ENCODE data around the gene SHROOM3. TPM values are rescaled to one million over a fixed set of nuclear protein-coding genes. Genes with fewer than 3 reads are reported as not detected.

The SHROOM3 gene
- total RNA-seq, 2 donors from 2014 or later = 56.7 to 96.0 TPM

DNA sequence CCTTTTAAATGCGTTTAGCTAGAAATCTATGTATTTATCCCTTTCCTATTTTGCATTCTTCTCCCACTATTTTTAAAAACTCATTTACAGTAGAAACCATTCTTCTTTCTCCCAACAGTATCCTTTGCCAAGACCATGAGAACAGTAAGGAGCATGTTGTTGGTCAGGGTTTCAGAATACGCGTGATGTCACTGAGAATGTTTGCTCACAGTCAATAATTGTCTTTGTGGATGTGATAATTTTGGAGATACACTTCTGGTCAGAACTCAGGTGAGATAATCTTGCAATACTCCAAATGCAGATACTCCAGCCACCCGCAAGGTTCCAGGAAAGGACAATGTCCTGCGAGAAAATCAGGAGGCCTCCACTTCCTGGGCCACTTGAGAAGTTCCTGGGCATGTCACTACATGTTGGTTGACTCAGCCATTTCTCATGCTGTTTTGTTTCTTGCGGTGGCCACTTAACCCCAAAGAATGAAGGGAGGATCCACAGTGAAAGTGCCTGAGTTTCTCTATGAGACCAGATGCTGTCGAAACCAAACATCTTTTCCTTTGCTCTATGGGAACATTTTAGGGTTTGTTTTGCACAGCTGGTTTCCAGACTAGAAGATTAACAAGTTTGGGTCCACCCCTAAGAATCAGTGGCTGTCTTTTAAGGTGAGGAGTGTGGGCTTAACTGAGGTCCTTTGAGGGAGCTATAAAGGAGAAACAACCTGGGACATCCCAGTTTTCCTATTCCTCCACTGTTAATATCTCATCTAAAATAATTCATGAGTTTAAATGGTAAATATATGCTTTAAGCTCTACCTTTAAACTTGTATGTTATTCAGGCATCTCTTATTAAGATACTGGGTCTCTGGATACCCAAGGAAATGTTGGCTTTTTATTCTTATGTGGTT lies 346.9 kb downstream of the SHROOM3 start:
- TF ChIP-seq POLR2A (IDR thresholded peaks at IDR 0.05) = no peak
- TF ChIP-seq, protein P1, sequence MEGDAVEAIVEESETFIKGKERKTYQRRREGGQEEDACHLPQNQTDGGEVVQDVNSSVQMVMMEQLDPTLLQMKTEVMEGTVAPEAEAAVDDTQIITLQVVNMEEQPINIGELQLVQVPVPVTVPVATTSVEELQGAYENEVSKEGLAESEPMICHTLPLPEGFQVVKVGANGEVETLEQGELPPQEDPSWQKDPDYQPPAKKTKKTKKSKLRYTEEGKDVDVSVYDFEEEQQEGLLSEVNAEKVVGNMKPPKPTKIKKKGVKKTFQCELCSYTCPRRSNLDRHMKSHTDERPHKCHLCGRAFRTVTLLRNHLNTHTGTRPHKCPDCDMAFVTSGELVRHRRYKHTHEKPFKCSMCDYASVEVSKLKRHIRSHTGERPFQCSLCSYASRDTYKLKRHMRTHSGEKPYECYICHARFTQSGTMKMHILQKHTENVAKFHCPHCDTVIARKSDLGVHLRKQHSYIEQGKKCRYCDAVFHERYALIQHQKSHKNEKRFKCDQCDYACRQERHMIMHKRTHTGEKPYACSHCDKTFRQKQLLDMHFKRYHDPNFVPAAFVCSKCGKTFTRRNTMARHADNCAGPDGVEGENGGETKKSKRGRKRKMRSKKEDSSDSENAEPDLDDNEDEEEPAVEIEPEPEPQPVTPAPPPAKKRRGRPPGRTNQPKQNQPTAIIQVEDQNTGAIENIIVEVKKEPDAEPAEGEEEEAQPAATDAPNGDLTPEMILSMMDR (IDR thresholded peaks at IDR 0.05) = no peak
- DNase-seq (no peak), ATAC-seq (no peak)
- Histone ChIP-seq H3K9me3 (no peaks in the 10 kb centered on the region), H3K4me1 (no peaks in the 10 kb centered on the region), H3K4me3 (no peak overlapping the region), H3K36me3 (replicated peaks in 1 of 2; ENCODE audit: insufficient read depth in 1 of 2, low read depth in 2 of 2) (peaks cover 0 to 3% of the 10 kb centered on the region in 2 donors), H3K27me3 (no peaks in the 10 kb centered on the region), H3K27ac (no peak overlapping the region)
- WGBS, 2 donors = 89 to 90% methylated on average over 7 of the region's 7 CpGs
- intact Hi-C loops (cut with DNase I) = no loop called here

DNA sequence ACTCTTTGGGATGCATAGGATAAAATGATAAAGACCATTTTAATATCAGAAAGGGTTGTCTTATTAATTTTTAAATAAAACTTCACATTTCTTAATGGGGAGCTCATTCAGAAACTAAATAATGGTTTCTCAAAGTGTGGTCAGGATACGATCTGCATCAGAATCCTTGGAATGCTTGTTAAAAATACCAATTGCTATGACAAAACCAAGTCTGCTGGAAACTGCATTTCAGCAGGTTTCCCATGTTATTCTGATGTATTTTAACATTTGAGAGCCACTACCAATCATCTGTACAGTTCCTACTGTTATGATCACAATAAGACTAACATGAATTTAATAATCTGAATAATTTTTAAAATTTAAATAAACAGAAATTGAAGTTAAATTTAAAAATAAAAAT lies 347.8 kb downstream of the SHROOM3 start:
- H3K9me3 ChIP-seq = no peaks in the 10 kb centered on the region
- intact Hi-C loops (cut with DNase I) = no loop called here
- H3K36me3 ChIP-seq (replicated peaks in 1 of 2; ENCODE audit: insufficient read depth in 1 of 2, low read depth in 2 of 2) = peaks cover 0 to 3% of the 10 kb centered on the region in 2 donors
- H3K4me1 ChIP-seq = no peaks in the 10 kb centered on the region
- TF ChIP-seq, protein P1 (IDR thresholded peaks at IDR 0.05) = no peak
- TF ChIP-seq POLR2A (IDR thresholded peaks at IDR 0.05) = no peak
- H3K27me3 ChIP-seq = no peaks in the 10 kb centered on the region
- no peak for DNase-seq
- H3K4me3 ChIP-seq = no peak overlapping the region
- no peak overlapping the region for H3K27ac ChIP-seq
- ATAC-seq = no peak
- 69 to 82% methylated on average over 1 of the region's 1 CpG for WGBS, 2 donors

DNA sequence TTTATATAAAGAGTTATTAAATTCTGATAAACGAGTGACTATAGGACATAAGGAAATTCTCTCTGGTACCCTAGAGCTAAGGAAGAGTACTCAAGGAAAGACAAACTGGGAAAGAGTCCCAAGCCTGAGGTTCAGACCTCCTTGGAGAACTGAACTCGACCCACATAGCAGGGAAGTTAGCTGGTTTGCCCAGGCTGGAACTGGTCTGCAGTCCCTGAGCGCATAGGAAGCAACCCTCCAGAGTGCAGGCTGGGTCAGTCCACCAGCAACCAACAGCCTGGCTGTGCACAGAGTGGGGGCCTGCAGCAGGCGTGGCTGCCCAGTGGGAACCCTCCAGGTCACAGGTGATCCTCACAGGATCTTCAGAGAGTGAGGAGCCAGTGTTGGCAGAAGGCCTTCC lies 348.8 kb downstream of the SHROOM3 start:
- Histone ChIP-seq H3K4me3 (no peak overlapping the region), H3K27ac (no peak overlapping the region), H3K36me3 (replicated peaks in 1 of 2; ENCODE audit: insufficient read depth in 1 of 2, low read depth in 2 of 2) (peaks cover 0 to 3% of the 10 kb centered on the region in 2 donors), H3K27me3 (no peaks in the 10 kb centered on the region), H3K9me3 (no peaks in the 10 kb centered on the region), H3K4me1 (no peaks in the 10 kb centered on the region)
- DNase-seq (no peak), ATAC-seq (peak; percentile 15)
- 80 to 89% methylated on average over 3 to 4 of the region's 4 CpGs for WGBS, 2 donors
- intact Hi-C loops (cut with DNase I) = no loop called here
- TF ChIP-seq, protein P1 (IDR thresholded peaks at IDR 0.05) = no peak

DNA sequence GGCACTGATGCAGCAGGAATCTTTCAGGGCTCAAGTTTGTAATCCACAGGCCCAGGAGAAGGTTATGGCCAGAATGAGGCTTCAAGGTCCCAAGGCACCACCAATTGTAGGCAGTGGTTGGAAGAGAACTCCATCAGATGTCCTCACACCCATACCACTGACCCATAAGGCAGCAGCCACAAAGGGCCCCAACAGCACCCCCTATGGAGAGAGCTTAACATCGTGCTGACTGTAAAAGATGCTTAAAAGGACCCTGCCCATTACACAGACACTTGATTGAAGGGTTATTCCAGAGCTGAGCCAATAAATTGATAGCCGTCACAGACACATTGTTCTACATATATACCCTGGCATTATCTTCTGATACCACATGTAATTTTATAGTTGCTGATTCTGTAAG lies 349.2 kb downstream of the SHROOM3 start:
- no peaks in the 10 kb centered on the region for H3K4me1 ChIP-seq
- TF ChIP-seq POLR2A (IDR thresholded peaks at IDR 0.05) = no peak
- TF ChIP-seq, protein P1 (IDR thresholded peaks at IDR 0.05) = no peak
- no peak overlapping the region for H3K27ac ChIP-seq
- no peaks in the 10 kb centered on the region for H3K9me3 ChIP-seq
- WGBS, 2 donors = 84 to 89% methylated on average over 2 of the region's 2 CpGs
- ATAC-seq = no peak
- peaks cover 0 to 3% of the 10 kb centered on the region in 2 donors for H3K36me3 ChIP-seq (replicated peaks in 1 of 2; ENCODE audit: insufficient read depth in 1 of 2, low read depth in 2 of 2)
- H3K4me3 ChIP-seq = no peak overlapping the region
- DNase-seq = no peak
- intact Hi-C loops (cut with DNase I) = no loop called here
- no peaks in the 10 kb centered on the region for H3K27me3 ChIP-seq

DNA sequence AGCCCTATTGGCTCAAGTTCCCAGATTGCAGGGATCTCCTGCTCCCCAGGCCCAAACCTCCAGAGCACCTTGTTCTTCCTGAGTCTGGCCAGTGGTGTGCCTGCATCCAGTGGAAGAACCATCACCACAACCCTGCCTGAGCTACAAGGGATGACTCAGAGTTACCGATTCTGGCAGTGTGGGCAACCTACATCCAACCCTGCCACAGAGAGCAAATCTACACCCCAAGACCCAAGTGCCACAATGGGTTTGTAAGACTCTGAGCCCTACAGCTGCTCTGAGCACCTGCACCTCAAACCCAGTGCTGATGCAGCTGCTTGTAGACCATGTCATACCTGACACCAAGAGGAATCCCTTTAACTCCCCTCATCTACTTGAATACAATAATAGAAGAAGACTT lies 352.9 kb downstream of the SHROOM3 start:
- Histone ChIP-seq H3K36me3 (replicated peaks in 1 of 2; ENCODE audit: insufficient read depth in 1 of 2, low read depth in 2 of 2) (no peaks in the 10 kb centered on the region), H3K4me1 (no peaks in the 10 kb centered on the region), H3K27ac (no peak overlapping the region), H3K27me3 (no peaks in the 10 kb centered on the region), H3K9me3 (no peaks in the 10 kb centered on the region), H3K4me3 (no peak overlapping the region)
- WGBS, 2 donors = 100% methylated on average over 1 of the region's 1 CpG; no CpG with 5 or more reads in 1 of the 2 donors
- DNase-seq (no peak), ATAC-seq (no peak)
- intact Hi-C loops (cut with DNase I) = no loop called here
- TF ChIP-seq, protein P1 (IDR thresholded peaks at IDR 0.05) = no peak
- TF ChIP-seq POLR2A (IDR thresholded peaks at IDR 0.05) = no peak

All from body of pancreas (tissue), 4 donors.